UCSD-AML1 (cell line): ENCODE measurements around the gene FAM124B.
"Not testable (repeated sequence)": the region's sequence is repeated elsewhere in the genome, so short reads cannot be mapped to it uniquely, and the experiment has no call there.

Experiments
- DNase-seq: peaks from one replicate; lab custom pipeline; 2025; ENCODE audit not compliant: unreplicated experiment; lab: John Stamatoyannopoulos, UW

FAM124B gene

GRCh38 chr2:224413381-224413780 lies 11.5 kb upstream of the FAM124B start:
- no peak for DNase-seq

GRCh38 chr2:224412141-224413015 lies 10.5 kb upstream of the FAM124B start:
- no peak for DNase-seq

- DNase-seq, result no peak
These were observed 9.1 kb upstream of the FAM124B start for GRCh38 chr2:224410946-224411561.

GRCh38 chr2:224408676-224409075 lies 6.8 kb upstream of the FAM124B start:
- no peak for DNase-seq

GRCh38 chr2:224407241-224407701 lies 5.4 kb upstream of the FAM124B start:
- peak; percentile 42 for DNase-seq

DNA sequence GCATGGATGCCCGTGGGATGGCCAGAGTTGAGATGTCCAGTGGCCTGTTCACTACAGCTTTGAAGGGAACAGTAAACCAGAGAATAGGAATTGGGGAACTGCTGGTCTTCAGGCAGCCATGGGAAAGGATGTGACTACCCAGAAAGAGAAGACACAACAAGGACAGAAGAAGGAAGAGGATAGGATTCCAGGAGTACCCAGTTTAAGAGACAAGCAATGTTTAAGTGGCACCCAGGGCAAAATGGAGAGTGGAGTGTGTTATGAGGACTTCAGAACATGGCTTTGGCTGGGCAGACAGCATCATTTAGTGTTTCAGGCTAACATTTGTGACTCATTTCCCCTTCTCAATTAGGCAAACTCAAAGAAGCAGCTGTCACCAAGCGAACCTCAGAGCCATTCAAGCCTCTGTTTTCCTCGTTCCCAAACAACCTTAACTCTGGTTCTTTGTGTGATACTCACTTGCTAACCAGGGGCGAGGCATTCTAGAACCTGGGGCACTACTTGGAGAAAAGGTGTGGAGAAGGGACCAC lies 4.0 kb upstream of the FAM124B start:
- DNase-seq, result no peak

DNA sequence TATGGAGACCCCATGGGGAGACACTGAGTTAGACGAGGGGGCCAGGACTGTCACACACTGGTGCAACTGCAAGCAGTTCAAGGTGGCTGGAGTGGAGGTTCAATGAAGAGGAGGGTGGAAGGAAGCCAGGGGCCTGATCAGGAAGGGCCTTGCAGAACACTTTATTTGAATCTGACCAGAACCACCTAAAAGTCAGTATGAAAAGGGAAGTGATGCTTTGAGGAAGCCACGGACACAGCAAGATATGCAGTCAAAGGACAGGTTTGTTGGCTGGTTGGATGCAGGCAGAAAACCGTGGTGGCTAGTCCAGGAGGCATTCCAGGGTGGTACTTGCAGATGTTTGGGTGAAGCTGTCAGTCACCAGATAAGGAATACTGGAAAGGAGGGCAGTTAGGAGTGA lies 3.5 kb upstream of the FAM124B start:
- DNase-seq, result peak; percentile 40

- DNase-seq, result no peak
These were observed 2.9 kb upstream of the FAM124B start for GRCh38 chr2:224404796-224405195.

GRCh38 chr2:224403657-224404056 lies 1.8 kb upstream of the FAM124B start:
- DNase-seq, result no peak

- DNase-seq, result peak; percentile 59
These were observed 848 bp downstream of the FAM124B start for GRCh38 chr2:224400886-224401632.

- DNase-seq, result no peak
These were observed 1.6 kb downstream of the FAM124B start for GRCh38 chr2:224400174-224400810.

GRCh38 chr2:224398289-224398688 lies 3.6 kb downstream of the FAM124B start:
- no peak for DNase-seq

DNA sequence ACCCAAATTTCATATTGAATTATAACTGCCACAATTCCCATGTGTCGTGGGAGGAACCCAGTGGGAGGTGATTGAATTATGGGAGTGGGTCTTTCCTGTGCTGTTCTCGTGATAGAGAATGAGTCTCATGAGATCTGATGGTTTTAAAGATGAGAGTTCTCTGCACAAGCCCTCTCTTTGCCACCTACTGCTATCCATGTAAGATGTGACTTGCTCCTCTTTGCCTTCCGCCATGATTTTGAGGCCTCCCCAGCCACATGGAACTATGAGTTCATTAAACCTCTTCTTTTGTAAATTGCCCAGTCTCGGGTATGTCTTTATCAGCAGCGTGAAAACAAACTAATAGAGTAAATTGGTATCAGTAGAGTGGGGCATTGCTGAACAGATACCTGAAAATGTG lies 4.8 kb downstream of the FAM124B start:
- DNase-seq, result not testable (repeated sequence)

GRCh38 chr2:224395620-224396390 lies 6.1 kb downstream of the FAM124B start:
- DNase-seq, result peak; percentile 25

DNA sequence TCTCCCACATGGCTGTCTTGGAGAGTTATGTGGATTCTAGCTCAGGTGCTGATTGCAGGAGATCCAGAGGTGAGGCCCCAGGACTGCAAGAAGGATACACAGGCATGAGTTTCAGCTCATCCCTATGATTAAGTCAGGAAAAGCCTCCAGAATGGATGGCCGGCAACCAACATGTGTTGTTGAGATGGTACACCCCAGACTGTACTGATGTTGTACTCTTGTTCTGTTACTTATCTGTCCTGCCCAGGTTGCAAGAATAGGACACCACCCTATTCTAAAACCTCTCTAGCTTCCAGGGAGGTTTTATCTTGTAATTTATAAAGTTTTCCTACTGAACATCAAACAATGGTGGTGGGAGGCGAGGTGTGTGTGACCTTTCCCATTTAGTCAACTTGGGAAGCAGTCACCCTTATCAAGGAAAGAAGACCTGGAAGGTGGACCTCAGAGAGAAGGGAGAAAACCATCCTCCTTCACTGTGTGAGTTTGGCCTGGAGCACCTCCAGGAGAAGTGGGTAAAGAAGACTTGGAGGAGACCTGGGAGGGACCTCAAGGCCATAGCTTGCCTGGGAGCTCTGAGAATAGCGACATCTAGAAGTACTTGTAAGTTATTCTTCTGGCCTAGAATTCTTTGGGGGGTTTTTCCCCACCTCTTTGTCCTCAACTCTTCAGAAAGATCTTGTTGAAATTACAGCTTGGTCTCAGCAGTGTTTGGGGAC lies 8.6 kb downstream of the FAM124B start:
- no peak for DNase-seq

DNA sequence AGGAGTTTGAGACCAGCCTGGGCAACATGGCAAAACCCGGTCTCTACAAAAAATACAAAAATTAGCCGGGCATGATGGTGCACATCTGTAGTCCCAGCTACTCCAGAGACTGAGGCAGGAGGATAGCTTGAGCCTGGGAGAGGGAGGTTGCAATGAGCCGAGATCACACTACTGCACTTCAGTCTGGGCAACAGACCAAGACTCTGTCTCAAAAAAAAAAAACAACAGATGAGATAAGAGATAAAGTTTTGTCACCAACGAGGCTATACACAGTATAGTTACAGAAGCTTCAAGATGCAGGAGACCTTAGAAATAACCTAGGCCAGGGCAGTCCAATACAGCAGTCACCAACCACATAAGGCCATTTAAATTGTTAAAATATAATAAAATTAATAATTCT lies 9.4 kb downstream of the FAM124B start:
- no peak for DNase-seq

- DNase-seq, result no peak
These were observed 12.6 kb downstream of the FAM124B start for GRCh38 chr2:224389317-224389716.

DNA sequence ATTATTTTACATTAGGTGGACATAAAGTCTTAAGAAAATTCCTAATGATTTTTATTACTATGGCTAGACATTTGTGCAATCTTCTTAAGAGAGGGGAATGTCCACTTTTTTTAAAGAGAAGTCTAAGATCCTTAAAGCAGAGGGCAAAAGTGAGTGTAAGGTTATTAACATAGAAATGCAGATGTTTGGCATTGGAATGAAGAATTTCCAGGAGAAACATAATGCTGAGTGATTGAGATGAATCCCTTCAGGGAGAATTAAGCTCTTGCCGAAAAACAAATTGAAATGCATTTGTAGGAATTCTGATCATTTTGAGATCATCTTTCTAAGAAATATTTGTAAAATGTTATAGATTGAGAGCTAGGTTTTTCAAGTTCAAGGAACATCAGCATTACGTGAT lies 15.0 kb downstream of the FAM124B start:
- no peak for DNase-seq

GRCh38 chr2:224382973-224383555 lies 18.8 kb downstream of the FAM124B start:
- no peak for DNase-seq
